Coronary artery (tissue), 2 donors: Measurements from ENCODE around the gene DMGDH.

Experiments used
- DNase-seq: peaks from one replicate; pipeline ENCODE4 v3.0.0-alpha.2; 2017; ENCODE audit warnings: low spot score
- H3K27ac ChIP-seq, 2 donors: fragments of 200-600 bp; sonication (generic); one replicate each; pipeline ENCODE4 v1.5.1; 2016 to 2019
- H3K4me3 ChIP-seq: fragments of 200-600 bp; sonication (generic); 2 replicates; pipeline ENCODE4 v1.5.1; 2016; ENCODE audit warnings: mild to moderate bottlenecking, moderate library complexity
- TF ChIP-seq, protein P1 (sequence below): fragments of 200-600 bp; sonication (generic); IDR thresholded peaks from one replicate; pipeline ENCODE4 v1.5.1; 2019; ENCODE audit warnings: antibody characterized with exemption

The DMGDH gene

DNA sequence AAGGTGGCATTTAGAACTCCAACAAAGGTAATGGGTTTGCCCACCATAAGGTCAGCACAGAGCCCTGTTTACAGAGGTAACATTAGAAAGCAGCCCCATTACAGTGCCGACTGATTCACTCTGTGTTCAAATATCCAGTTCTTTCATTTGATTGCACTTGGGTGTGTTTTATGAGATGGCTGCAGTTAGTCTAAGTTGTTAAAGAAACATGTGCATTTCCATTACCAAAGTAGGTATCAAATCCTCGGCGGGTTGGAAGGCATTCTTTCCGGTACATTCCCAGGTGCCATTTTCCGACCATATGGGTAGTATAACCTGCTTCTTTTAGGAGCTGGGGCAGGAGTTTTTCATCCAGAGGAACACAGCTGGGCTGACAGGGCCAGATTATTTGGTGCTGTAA is 100.7 kb downstream of the DMGDH start:
- Histone ChIP-seq H3K4me3 (no peak overlapping the region), H3K27ac (no peak overlapping the region)
- TF ChIP-seq, protein P1, sequence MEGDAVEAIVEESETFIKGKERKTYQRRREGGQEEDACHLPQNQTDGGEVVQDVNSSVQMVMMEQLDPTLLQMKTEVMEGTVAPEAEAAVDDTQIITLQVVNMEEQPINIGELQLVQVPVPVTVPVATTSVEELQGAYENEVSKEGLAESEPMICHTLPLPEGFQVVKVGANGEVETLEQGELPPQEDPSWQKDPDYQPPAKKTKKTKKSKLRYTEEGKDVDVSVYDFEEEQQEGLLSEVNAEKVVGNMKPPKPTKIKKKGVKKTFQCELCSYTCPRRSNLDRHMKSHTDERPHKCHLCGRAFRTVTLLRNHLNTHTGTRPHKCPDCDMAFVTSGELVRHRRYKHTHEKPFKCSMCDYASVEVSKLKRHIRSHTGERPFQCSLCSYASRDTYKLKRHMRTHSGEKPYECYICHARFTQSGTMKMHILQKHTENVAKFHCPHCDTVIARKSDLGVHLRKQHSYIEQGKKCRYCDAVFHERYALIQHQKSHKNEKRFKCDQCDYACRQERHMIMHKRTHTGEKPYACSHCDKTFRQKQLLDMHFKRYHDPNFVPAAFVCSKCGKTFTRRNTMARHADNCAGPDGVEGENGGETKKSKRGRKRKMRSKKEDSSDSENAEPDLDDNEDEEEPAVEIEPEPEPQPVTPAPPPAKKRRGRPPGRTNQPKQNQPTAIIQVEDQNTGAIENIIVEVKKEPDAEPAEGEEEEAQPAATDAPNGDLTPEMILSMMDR, result no peak
- DNase-seq, result no peak

DNA sequence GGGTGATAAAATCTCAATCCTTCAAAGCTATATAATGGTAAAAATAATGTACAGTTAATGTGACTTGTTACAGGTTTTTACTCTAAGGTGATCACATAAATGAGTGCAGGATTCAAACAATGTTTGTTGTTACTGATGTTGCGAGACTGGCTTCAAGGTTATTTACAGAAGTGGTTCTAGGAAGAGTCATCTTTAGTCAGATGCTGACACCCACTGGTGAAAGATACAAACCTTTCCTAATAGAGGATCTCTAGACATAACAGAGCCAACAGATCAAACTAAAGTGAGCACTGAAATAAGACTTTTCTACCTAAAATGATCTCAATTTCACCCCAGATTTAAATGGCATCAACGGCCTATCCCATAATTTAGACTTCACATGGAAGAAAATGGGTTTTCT is 104.6 kb downstream of the DMGDH start:
- H3K27ac ChIP-seq, result no peak overlapping the region
- TF ChIP-seq, protein P1, result peak; percentile 13
- no peak for DNase-seq
- no peak overlapping the region for H3K4me3 ChIP-seq

DNA sequence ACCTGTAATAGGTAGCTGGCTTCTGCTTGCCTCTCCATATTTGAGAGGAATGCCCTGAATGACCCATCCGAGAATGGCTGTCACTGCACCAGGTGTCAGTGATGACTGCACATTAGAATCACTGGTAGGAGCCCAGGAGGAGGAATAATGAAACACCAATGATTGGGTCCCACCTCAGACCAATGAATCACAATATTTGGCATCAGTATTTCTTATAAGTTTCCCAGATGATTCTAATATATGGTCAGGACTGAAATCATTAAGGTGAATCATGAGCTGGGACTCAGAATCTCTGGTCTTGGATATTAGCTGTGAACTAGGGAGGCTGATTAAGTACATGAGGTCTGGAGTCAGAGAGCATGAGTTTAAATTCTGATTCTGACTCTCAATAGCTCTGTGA is 107.7 kb downstream of the DMGDH start:
- H3K4me3 ChIP-seq, result no peak overlapping the region
- no peak overlapping the region for H3K27ac ChIP-seq
- TF ChIP-seq, protein P1, result no peak
- DNase-seq, result no peak

DNA sequence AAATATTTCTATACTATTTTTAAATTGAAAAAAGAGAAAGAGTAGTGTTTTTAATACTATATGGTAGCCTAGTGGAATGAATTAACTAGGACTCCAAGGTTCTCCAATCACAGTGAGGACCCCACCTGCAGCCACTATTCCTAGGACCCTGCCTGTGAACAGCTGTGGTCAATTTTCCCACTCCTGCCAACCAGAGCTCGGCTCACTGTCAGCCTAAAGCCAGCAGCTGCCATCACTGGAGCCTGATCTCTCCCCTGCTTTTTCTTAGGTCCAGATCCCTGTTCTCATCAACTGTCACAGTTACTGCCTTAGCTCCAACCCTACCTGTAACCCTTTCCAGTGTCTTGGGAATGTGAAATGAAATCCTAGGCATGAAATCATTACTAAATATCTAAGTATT is 109.7 kb downstream of the DMGDH start:
- Histone ChIP-seq H3K27ac (no peak overlapping the region), H3K4me3 (no peak overlapping the region)
- no peak for DNase-seq
- TF ChIP-seq, protein P1, result no peak

DNA sequence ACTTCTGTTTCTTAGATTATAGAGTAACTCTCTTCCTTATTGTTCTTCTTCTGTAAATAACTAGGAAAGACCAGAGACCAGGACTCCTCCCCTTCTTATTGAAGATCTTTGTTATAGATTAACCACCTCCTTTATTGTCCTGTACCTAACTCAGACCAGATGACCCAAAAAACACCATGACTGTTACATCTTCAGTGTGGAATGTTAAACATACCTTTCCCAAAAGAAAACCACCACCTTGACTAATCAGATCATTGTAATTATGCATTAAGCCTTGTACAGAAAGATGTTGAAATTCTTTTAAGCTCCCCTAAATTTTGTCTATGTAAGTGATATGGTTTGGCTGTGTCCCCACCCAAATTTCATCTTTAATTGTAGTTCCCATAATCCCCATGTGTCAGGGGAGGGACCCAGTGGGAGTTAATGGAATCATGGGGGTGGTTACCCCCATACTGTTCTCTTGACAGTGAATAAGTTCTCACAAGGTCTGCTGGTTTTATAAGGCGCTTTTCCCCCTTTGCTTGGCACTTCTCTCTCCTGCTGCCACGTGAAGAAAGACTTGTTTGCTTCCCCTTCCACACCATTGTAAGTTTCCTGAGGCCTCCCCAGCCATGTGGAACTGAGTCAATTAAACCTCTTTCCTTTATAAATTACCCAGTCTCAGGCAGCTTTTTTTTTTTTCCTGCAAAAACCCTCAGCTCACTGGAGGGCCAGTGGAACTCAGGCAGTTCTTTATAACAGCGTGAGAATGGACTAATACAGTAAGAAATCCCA is 110.6 kb downstream of the DMGDH start:
- TF ChIP-seq, protein P1, result no peak
- no peak overlapping the region for H3K27ac ChIP-seq
- DNase-seq, result no peak
- H3K4me3 ChIP-seq, result no peak overlapping the region

DNA sequence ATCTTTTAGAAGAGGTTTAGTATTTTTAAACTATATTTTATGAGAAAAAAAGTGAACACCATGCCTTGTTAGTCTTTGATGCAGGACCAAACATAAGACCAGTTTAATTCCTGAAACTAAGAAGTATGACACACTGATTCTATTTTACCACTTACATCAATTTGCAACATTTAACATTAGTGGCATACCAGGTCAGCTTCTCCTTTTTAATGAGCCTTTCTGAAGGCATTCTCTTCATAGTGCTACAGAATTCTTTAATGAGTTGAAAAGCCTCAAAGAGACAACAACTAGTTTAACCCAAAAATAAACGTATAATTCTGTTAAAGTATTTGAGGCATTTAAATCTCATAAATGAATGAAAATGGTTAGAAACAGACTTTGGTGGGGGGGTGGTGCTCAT is 112.6 kb downstream of the DMGDH start:
- TF ChIP-seq, protein P1, result no peak
- H3K27ac ChIP-seq, result no peak overlapping the region
- DNase-seq, result no peak
- H3K4me3 ChIP-seq, result no peak overlapping the region

DNA sequence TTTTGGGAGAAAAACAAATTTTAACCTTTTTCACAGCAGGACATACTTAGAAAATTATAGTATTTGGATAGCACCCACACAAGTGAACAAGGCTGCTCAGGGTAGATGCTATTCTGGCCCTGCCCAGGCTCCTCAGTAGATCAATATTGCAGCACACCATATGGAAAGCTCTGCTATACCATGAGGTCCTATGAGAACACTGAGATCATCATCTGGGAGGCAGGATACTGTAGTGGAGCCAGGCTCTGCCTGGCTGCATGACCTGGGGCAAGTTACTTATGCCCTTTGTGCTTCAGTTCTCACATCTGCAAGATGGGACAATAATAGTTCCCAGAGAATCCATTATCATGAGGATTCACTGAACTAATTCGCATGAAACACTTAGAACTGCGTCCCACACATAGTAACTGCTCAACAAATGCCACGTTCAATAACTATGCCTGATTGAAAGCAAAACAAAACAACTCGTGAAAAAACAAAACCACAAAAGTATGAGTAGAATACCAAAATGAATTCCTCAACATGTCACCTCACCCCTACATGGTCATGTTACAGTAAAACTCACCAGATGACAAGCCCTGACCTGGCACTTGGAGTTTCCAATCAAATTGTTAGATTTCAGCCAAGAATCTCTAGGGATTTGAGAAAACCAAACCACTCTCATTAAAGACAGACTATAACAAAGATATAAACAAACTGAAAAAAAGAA is 116.2 kb downstream of the DMGDH start:
- Histone ChIP-seq H3K27ac (no peak overlapping the region), H3K4me3 (no peak overlapping the region)
- DNase-seq, result no peak
- TF ChIP-seq, protein P1, result no peak
